Activated naive CD8-positive, alpha-beta T cell treated with anti-CD3 and anti-CD28 coated beads, Interleukin-2, amount 10 ng/mL, durations not matched to agents 7 days and 5 days (primary cell): Measurements from ENCODE around the gene PPAN. TPM values are rescaled to one million over a fixed set of nuclear protein-coding genes. Genes with fewer than 3 reads are reported as not detected.

Experiments
- total RNA-seq, 2 experiments: library from RNA; stranded (reverse); gene quantifications; one replicate each; pipeline ENCODE4 v1.2.3, GENCODE V29; 2021

Gene PPAN
- total RNA-seq, 2 experiments from 2014 or later, result 104 to 112 TPM

Other genes with a start within 250 kb of the PPAN start
- 10 to 100 TPM; 17.3 to 17.9 TPM for gene OLFM2, start 169.8 kb upstream of the PPAN start, total RNA-seq
- under 1 TPM; 0.08 to 0.17 TPM for gene COL5A3, start 95.9 kb upstream of the PPAN start, total RNA-seq
- not detected for gene RDH8, start 92.9 kb upstream of the PPAN start, total RNA-seq
- 100 to 1,000 TPM; 118 to 126 TPM for gene SHFL, start 20.0 kb upstream of the PPAN start, total RNA-seq
- 1 to 10 TPM; 3.8 to 4.7 TPM for gene ANGPTL6, start 3.7 kb upstream of the PPAN start, total RNA-seq
- 10 to 100 TPM; 51.8 to 53.6 TPM for gene P2RY11, start 5.3 kb downstream of the PPAN start, total RNA-seq
- gene EIF3G, start 13.5 kb downstream of the PPAN start, total RNA-seq, result 100 to 1,000 TPM; 262 to 264 TPM
- 100 to 1,000 TPM; 347 to 384 TPM for gene DNMT1, start 88.6 kb downstream of the PPAN start, total RNA-seq
- 1 to 10 TPM; 6.4 to 7.1 TPM for gene S1PR2, start 125.0 kb downstream of the PPAN start, total RNA-seq
- gene MRPL4, start 145.9 kb downstream of the PPAN start, total RNA-seq, result 10 to 100 TPM; 55.8 to 59.9 TPM
- gene ICAM1, start 164.8 kb downstream of the PPAN start, total RNA-seq, result 10 to 100 TPM in 1 of 2 experiments, 1 to 10 TPM in 1; 9.5 to 11.7 TPM
- gene ICAM4, start 180.6 kb downstream of the PPAN start, total RNA-seq, result 1 to 10 TPM; 1.2 to 1.7 TPM
- under 1 TPM; 0.62 to 0.83 TPM for gene ICAM5, start 183.6 kb downstream of the PPAN start, total RNA-seq
- 1 to 10 TPM; 3.9 to 5.0 TPM for gene ZGLP1, start 203.5 kb downstream of the PPAN start, total RNA-seq
- 1 to 10 TPM; 7.6 to 9.4 TPM for gene FDX2, start 209.7 kb downstream of the PPAN start, total RNA-seq
- gene RAVER1, start 227.2 kb downstream of the PPAN start, total RNA-seq, result 10 to 100 TPM; 77.9 to 78.5 TPM
- gene ICAM3, start 233.3 kb downstream of the PPAN start, total RNA-seq, result 100 to 1,000 TPM; 182 to 189 TPM